Ectodermal cell (in vitro differentiated cells): ENCODE measurements around the gene FAAP100.

Source experiments
- H3K27ac ChIP-seq: 2 replicates; pipeline ENCODE4 v1.7.0; 2013; ENCODE audit warnings: mild to moderate bottlenecking, low read depth, low read length; ENCODE audit not compliant: insufficient read depth, poor library complexity, severe bottlenecking
- H3K27me3 ChIP-seq: 2 replicates; pipeline ENCODE4 v1.7.0; 2013; ENCODE audit warnings: mild to moderate bottlenecking, low read length; ENCODE audit not compliant: insufficient read depth, control insufficient read depth, poor library complexity, severe bottlenecking
- H3K36me3 ChIP-seq: one replicate; pipeline ENCODE4 v1.7.0; 2013; ENCODE audit warnings: low read length; ENCODE audit not compliant: control insufficient read depth, insufficient read depth
- H3K4me1 ChIP-seq: one replicate; pipeline ENCODE4 v1.7.0; 2013; ENCODE audit warnings: low read length; ENCODE audit not compliant: control insufficient read depth, insufficient read depth
- H3K4me3 ChIP-seq: 2 replicates; pipeline ENCODE4 v1.7.0; 2013; ENCODE audit warnings: low read depth, low read length, control low read depth; ENCODE audit not compliant: insufficient read depth
- H3K9me3 ChIP-seq: 2 replicates; pipeline ENCODE4 v1.7.0; 2013; ENCODE audit warnings: mild to moderate bottlenecking, low read length, moderate library complexity; ENCODE audit not compliant: control insufficient read depth
- WGBS, 2 experiments: methylation state at CpG; one replicate each; pipeline ENCODE4 v1.1.7; 2013; ENCODE audit warnings: missing lambda C conversion rate in 2 of 2; 5-methylcytosine and 5-hydroxymethylcytosine counted together

FAAP100 gene

DNA sequence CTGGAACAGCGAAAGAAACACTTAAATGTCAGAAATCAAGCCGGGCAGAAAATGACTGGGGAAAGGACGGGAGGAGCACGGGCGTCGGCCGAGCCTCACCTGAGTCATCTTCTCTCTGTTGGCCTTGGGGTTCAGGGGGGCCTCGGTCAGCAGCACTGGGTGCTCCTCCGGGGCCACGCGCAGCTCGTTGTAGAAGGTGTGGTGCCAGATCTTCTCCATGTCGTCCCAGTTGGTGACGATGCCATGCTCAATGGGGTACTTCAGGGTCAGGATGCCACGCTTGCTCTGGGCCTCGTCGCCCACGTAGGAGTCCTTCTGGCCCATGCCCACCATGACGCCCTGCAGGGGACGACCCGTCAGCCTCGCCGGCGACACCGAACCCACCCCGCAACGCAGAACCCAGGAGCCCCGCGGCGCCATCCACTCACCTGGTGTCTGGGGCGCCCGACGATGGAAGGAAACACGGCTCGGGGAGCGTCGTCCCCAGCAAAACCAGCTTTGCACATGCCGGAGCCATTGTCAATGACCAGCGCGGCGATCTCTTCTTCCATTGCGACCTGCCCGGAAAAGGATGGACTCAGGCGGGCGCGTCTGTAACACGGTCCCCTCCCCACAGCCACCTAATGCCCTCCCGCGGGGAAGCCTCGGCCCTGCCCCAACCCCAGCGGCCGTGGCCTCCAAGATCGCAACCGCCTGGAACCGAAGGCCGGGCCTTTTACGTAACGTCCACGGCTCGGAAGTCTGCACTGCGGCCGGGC, 40.2 kb downstream of the FAAP100 start:
- Histone ChIP-seq H3K27me3 (peaks cover 29% of the 10 kb centered on the region), H3K9me3 (no peaks in the 10 kb centered on the region), H3K27ac (peak overlapping the region; percentile 67), H3K4me1 (peaks cover 7% of the 10 kb centered on the region), H3K36me3 (peaks cover 26% of the 10 kb centered on the region), H3K4me3 (peak overlapping the region; percentile 96)
- WGBS, 2 experiments = 1% methylated on average over 62 of the region's 62 CpGs

DNA sequence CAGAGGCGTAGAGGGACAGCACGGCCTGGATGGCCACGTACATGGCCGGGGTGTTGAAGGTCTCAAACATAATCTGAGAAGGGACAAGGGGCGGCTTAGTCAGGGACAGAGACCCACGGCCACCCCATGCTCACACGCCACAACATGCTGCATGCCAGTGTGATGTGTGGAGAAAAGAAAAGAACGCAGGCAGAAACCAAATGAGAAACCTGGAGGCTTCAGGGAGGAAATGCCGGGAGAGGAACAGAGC, 40.7 kb downstream of the FAAP100 start:
- 10 to 18% methylated on average over 9 of the region's 9 CpGs for WGBS, 2 experiments
- H3K4me3 ChIP-seq = peak overlapping the region; percentile 96
- no peaks in the 10 kb centered on the region for H3K9me3 ChIP-seq
- peaks cover 24% of the 10 kb centered on the region for H3K27me3 ChIP-seq
- peaks cover 7% of the 10 kb centered on the region for H3K4me1 ChIP-seq
- H3K27ac ChIP-seq = no peak overlapping the region
- H3K36me3 ChIP-seq = peaks cover 26% of the 10 kb centered on the region

DNA sequence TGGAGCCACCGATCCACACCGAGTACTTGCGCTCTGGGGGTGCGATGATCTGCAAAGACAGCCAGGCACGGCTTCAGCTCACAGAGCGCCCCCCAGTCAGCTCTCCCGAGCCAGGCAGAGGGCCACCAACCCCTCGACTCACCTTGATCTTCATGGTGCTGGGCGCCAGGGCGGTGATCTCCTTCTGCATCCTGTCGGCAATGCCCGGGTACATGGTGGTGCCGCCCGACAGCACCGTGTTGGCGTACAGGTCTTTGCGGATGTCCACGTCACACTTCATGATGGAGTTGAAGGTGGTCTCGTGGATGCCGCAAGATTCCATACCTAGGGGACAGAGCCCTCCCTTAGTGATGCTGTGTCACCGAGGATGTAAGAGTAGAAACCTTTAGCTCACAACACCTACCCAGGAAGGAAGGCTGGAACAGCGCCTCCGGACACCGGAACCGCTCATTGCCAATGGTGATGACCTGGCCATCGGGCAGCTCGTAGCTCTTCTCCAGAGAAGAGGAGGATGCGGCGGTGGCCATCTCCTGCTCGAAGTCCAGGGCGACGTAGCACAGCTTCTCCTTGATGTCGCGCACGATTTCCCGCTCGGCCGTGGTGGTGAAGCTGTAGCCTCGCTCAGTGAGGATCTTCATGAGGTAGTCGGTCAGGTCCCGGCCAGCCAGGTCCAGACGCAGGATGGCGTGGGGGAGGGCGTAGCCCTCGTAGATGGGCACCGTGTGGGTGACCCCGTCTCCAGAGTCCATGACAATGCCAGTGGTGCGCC, 41.2 kb downstream of the FAAP100 start:
- Histone ChIP-seq H3K4me3 (peak overlapping the region; percentile 96), H3K4me1 (peaks cover 7% of the 10 kb centered on the region), H3K36me3 (peaks cover 26% of the 10 kb centered on the region), H3K27me3 (peaks cover 19% of the 10 kb centered on the region), H3K27ac (no peak overlapping the region), H3K9me3 (no peaks in the 10 kb centered on the region)
- WGBS, 2 experiments = 11 to 15% methylated on average over 48 of the region's 48 CpGs

DNA sequence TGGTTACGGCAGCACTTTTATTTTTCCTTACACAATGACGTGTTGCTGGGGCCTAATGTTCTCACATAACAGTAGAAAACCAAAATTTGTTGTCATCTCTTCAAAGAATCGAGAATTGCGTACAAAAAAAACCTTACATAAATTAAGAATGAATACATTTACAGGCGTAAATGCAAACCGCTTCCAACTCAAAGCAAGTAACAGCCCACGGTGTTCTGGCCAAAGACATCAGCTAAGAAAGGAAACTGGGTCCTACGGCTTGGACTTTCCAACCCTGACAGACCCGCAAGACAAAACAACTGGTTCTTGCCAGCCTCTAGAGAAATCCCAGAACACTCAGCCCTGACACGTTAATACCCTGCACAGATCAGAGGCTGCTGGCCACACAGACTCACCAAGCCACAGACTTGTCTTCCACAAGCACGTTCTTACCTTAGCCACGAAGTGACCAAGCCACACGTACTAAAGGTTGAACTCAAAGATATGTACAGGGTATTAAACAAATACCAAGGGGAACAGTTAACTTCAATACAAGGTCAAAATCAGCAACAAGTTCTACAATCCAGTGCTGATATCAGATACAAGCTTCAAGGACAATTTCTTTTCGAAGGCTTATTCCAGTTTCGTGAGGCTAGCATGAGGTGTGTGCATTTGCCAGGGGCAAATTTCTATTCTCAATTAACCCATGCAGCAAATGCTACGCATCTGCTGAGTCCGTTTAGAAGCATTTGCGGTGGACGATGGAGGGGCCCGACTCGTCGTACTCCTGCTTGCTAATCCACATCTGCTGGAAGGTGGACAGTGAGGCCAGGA, 42.0 kb downstream of the FAAP100 start:
- H3K9me3 ChIP-seq = no peaks in the 10 kb centered on the region
- peaks cover 26% of the 10 kb centered on the region for H3K36me3 ChIP-seq
- 36 to 41% methylated on average over 22 of the region's 22 CpGs for WGBS, 2 experiments
- no peak overlapping the region for H3K27ac ChIP-seq
- H3K4me1 ChIP-seq = peaks cover 7% of the 10 kb centered on the region
- H3K27me3 ChIP-seq = peaks cover 18% of the 10 kb centered on the region
- H3K4me3 ChIP-seq = peak overlapping the region; percentile 96

DNA sequence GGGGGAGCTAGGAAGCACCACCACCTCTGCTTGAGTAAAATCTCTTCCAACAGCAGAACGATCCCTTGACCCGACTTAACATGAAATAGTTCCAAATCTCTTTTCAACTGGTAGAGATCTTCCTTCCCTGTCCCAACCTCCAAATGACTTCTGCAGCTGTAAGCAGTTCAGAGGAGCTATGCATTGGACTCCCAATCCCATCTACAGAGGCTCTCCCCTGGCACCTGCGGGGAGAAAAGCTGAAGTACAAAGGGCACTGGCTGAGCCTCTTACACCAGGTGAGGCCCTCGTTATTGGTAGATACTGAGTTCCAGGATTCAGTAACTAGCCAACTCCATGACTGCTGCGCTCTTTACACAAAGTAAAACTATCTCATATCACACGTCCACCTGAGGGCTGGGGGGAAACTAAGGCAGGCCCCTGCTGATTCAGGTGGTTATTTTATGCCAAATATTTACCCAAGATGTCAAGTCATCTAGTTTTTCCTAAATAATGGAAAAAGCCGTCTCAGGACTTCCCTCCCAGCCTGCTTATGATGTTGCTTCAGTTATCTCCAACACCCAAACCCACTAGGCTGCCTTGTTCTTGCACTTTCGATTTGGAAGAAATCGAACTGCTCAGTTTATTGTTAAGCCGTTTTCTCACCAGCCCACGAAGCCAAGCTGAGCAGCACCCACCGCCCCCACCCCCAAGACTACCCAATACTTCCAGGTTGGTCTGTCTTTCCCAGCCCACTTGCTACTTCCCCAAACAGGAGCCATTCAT, 42.8 kb downstream of the FAAP100 start:
- H3K9me3 ChIP-seq = no peaks in the 10 kb centered on the region
- no peak overlapping the region for H3K27ac ChIP-seq
- H3K36me3 ChIP-seq = peaks cover 26% of the 10 kb centered on the region
- peaks cover 7% of the 10 kb centered on the region for H3K4me1 ChIP-seq
- WGBS, 2 experiments = 70 to 74% methylated on average over 12 of the region's 12 CpGs
- peak overlapping the region; percentile 96 for H3K4me3 ChIP-seq
- peaks cover 15% of the 10 kb centered on the region for H3K27me3 ChIP-seq

DNA sequence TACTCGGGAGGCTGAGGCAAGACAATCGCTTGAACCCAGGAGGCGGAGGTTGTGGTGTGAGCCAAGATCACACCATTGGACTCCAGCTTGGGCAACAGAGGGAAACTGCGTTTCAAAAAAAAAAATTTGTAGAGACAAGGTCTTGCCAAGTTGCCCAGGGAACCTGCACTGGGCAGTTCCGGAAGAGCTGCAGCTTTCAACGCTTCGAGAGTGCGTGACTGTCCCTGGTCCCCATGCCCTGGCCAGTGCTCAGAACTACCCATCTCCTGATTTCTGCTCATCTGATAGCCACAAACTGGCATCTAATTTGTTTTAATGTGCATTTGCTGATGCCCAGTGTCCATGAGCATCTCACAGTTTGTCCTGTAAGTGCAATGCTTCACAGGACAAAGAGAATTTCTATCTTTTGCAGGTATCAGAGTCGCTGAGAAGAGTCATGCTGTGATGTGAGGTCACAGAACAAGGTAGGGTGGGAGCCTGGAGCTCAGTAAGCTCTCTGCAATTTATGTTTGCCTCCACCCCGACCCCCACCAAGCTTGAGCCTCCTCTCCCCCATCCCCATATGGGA, 43.4 kb downstream of the FAAP100 start:
- no peaks in the 10 kb centered on the region for H3K9me3 ChIP-seq
- no peak overlapping the region for H3K27ac ChIP-seq
- WGBS, 2 experiments = 84 to 89% methylated on average over 10 of the region's 10 CpGs
- H3K27me3 ChIP-seq = peaks cover 8% of the 10 kb centered on the region
- H3K4me3 ChIP-seq = peak overlapping the region; percentile 21
- peaks cover 26% of the 10 kb centered on the region for H3K36me3 ChIP-seq
- H3K4me1 ChIP-seq = peaks cover 7% of the 10 kb centered on the region

DNA sequence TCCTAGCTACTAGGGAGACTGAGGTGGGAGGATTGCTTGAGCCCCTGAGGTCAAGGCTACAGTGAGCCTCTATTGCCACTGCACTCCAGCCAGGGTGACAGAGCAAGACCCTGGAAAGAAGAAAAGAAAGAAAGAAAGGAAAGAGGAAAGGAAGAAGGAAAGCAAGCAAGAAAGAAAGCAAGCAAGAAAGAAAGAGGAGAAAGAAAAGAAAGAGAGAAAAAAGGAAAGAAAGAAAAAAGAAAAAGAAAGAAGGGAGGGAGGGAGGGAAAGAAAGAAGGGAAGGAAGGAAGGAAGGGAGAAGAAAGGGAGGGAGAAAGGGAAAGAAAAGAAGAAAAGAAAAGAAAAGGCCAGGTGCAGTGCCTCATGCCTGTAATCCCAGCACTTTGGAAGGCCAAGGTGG, 48.5 kb downstream of the FAAP100 start:
- peaks cover 3% of the 10 kb centered on the region for H3K36me3 ChIP-seq
- no peaks in the 10 kb centered on the region for H3K4me1 ChIP-seq
- H3K4me3 ChIP-seq = no peak overlapping the region
- no peaks in the 10 kb centered on the region for H3K27me3 ChIP-seq
- no peak overlapping the region for H3K27ac ChIP-seq
- H3K9me3 ChIP-seq = no peaks in the 10 kb centered on the region

DNA sequence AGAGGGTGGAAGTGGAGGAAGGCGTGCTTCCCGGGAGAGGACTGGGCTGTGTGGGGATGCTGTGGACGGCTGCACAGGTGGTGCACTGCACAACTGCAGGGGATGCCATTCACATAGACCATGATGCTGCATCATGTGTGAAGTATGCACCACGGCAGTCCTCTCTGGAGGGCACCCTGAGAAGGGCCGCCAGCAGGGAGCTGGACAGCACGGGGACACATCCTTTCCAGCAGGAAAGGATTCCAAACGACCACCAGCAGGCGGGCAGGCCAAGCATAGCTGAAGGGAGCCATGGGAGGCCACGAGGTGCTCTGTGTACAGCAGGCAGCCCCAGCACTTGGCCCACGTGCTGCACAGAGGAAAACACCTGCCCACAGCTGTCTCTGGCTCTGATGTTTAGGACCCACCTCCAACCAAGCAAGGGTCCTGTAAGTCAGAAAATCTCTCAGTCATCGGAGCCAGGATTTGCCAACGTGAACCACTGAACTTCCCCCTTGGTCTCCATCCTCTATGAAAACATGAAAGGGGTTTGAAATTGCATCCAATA, 49.6 kb downstream of the FAAP100 start:
- WGBS, 2 experiments = 80 to 81% methylated on average over 12 of the region's 12 CpGs
- H3K27me3 ChIP-seq = no peaks in the 10 kb centered on the region

DNA sequence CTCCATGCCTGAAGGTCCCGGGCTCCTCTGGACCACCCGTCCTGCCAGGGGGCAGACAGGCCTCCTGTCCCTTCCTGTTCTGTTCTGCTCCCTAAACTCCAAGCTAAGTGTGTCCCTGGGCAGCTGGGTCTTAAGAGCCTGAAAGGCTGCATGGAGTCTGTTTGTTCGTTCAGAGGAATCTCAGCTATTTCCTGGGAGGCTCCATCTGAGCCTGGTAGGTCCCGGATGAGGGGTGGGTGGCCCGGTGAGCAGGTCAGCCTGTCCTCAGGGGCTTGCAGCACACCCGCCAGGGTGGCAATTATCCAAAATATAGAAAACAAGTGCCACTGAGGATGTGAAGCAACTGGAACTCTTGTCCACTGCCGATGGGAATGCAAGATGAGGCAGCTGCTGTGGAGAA, 52.1 kb downstream of the FAAP100 start:
- Histone ChIP-seq H3K9me3 (no peaks in the 10 kb centered on the region), H3K27me3 (no peaks in the 10 kb centered on the region), H3K36me3 (no peaks in the 10 kb centered on the region), H3K4me3 (no peak overlapping the region), H3K4me1 (no peaks in the 10 kb centered on the region), H3K27ac (no peak overlapping the region)
- 65 to 68% methylated on average over 7 of the region's 7 CpGs for WGBS, 2 experiments

More for the DNA sequence above, 49.6 kb downstream of the FAAP100 start:
- H3K27ac ChIP-seq = no peak overlapping the region
- H3K4me3 ChIP-seq = no peak overlapping the region
- no peaks in the 10 kb centered on the region for H3K4me1 ChIP-seq
- no peaks in the 10 kb centered on the region for H3K9me3 ChIP-seq
- H3K36me3 ChIP-seq = no peaks in the 10 kb centered on the region
